Spleen (tissue), 11 donors: Measurements from ENCODE around the gene CD209. TPM values are rescaled to one million over a fixed set of nuclear protein-coding genes. Genes with fewer than 3 reads are reported as not detected.

Source experiments
- DNase-seq: peaks from one replicate; pipeline ENCODE4 v3.0.0-alpha.2; 2020
- H3K27ac ChIP-seq, 8 donors: fragments of 200-600 bp; sonication (generic) in 7 of 8; 1 replicate in 4 of 8; 2 replicates in 4 of 8; pipeline versions ENCODE4 v1.5.0 to v1.8.0; 2016 to 2021; ENCODE audit warnings: inconsistent platforms in 4 of 8, mild to moderate bottlenecking in 4 of 8, moderate library complexity in 1 of 8
- H3K27me3 ChIP-seq, 7 donors: fragments of 200-600 bp; sonication (generic) in 6 of 7; replicated peaks in 1 of 7; 1 replicate in 4 of 7; 2 replicates in 3 of 7; pipeline versions ENCODE4 v1.5.0 to v1.8.0; 2016 to 2021; ENCODE audit warnings: inconsistent platforms in 3 of 7, mild to moderate bottlenecking in 1 of 7
- H3K36me3 ChIP-seq, 6 donors: fragments of 200-600 bp; sonication (generic) in 5 of 6; 1 replicate in 4 of 6; 2 replicates in 2 of 6; pipeline versions ENCODE4 v1.5.0 to v1.8.0; 2016 to 2021; ENCODE audit warnings: inconsistent platforms in 2 of 6
- H3K4me1 ChIP-seq, 6 donors: fragments of 200-600 bp; sonication (generic) in 5 of 6; 1 replicate in 3 of 6; 2 replicates in 3 of 6; pipeline versions ENCODE4 v1.5.0 to v1.8.0; 2016 to 2021; ENCODE audit warnings: inconsistent platforms in 3 of 6
- H3K4me3 ChIP-seq, 8 donors: fragments of 200-600 bp; sonication (generic) in 7 of 8; 1 replicate in 4 of 8; 2 replicates in 4 of 8; pipeline versions ENCODE4 v1.5.0 to v1.8.0; 2016 to 2021; ENCODE audit warnings: inconsistent platforms in 4 of 8, mild to moderate bottlenecking in 4 of 8, moderate library complexity in 2 of 8
- H3K9me3 ChIP-seq, 8 donors: fragments of 200-600 bp; sonication (generic) in 7 of 8; 1 replicate in 4 of 8; 2 replicates in 4 of 8; pipeline versions ENCODE4 v1.5.0 to v1.8.0; 2016 to 2021; ENCODE audit warnings: inconsistent platforms in 4 of 8
- POLR2A ChIP-seq, 3 donors: fragments of 450-650 bp; IDR thresholded peaks; one replicate each; pipeline ENCODE4 v1.5.1; 2017; ENCODE audit warnings: antibody characterized with exemption in 3 of 3, mild to moderate bottlenecking in 1 of 3
- POLR2AphosphoS5 ChIP-seq, 3 donors: sonication (generic); formaldehyde crosslinking; IDR thresholded peaks; one replicate each; pipeline ENCODE4 v1.5.1; 2017; ENCODE audit warnings: antibody characterized with exemption in 3 of 3
- WGBS, 5 donors: extraction: QIAGEN DNeasy Blood & Tissue Kit in 3 of 5; methylation state at CpG; one replicate each; pipeline versions ENCODE4 v1.1.5 to v1.1.7; 2013 to 2018; 5-methylcytosine and 5-hydroxymethylcytosine counted together
- intact Hi-C: fragments of 100-400 bp; cut with DNase I; formaldehyde crosslinking; loops from one replicate; pipeline ENCODE4 v1.15.0; 2023; ENCODE audit warnings: low total_unique reads
- polyA plus RNA-seq, 3 donors: library from polyadenylated mRNA; stranded (reverse); fragments of 200-250 nt; gene quantifications; one replicate each; pipeline ENCODE4 v1.2.1, GENCODE V29; 2013
- total RNA-seq, 7 donors: library from RNA; depleted of rRNA in 3 of 7; stranded (reverse); fragments of >200 nt in 3 of 7; fragmentation: NEBNext Ultra II Directional in 4 of 7; extraction: Animal tissue kit (Norgen Biotek cat#: 25700) in 4 of 7; gene quantifications; one replicate each; pipeline versions ENCODE4 v1.1.0 to v1.2.1, GENCODE V29; 2016 to 2021
- TF ChIP-seq, protein P1 (sequence below), 11 experiments: fragments of 200-600 bp in 7 of 11; fragments of 450-650 bp in 4 of 11; sonication (generic) in 4 of 11; IDR thresholded peaks in 8 of 11; conservative IDR thresholded peaks in 3 of 11; 1 replicate in 7 of 11; 2 replicates in 4 of 11; pipeline versions ENCODE4 v1.4.0 to v1.8.0; 2016 to 2021; ENCODE audit warnings: antibody characterized with exemption in 11 of 11, inconsistent platforms in 4 of 11, mild to moderate bottlenecking in 1 of 11
- donor health status: healthy with polysubstance abuse.
- donor health status: DM: no; HTN: no; CAD: no; lungs with moderate emphysema.
- donor health status: DM: no; HTN: no; CAD: no.
- donor health status: Bipolar disorder and iron deficiency.
- donor health status: healthy.
- donor health status: DM: no; HTN: no; CAD: no.
- donor health status: DM: yes; HTN: yes; CAD: no.

CD209 gene
- total and polyA plus RNA-seq, 10 donors: 0.42 to 22.2 (median 1.5) TPM

DNA sequence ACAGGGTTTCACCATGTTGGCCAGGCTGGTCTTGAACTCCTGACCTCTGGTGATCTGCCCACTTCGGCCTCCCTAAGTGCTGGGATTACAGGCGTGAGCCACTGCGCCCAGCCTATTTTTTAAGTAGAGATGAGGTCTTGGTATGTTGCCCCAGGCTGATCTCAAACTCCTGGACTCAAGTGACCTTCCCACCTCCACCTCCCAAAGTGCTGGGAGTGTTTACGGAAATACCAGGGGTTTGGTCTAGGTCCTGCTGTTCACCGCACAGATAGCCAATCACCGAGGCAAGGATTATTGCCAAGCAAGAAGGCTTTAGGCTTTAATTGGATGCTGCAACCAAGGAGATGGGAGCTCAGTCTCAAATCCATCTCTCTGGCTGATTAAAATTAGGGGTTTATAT is 27.0 kb downstream of the CD209 start:
- WGBS, 5 donors: 76 to 90% (median 88%) methylated on average over 6 of the region's 6 CpGs
- no peak for DNase-seq
- intact Hi-C loops: no loop called here

DNA sequence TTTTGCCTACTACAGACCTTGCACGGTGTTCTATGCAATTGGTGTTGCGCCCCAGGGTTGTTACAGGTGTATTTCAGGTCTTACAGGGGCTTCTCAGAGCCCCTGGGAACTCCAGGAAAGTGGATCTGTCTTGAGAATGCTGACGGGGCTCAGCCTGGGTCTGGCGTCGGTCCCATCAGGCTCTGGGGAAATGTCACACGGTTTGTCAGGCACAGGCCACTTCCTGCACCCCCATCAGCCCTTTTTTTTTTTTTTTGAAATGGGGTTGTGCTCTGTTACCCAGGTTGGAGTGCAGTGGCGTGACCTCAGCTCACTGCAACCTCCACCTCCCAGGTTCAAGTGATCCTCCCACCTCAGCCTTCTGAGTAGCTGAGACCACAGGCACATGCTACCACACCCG is 28.7 kb downstream of the CD209 start:
- no peaks in the 10 kb centered on the region for H3K36me3 ChIP-seq
- WGBS, 5 donors: 26 to 36% (median 28%) methylated on average over 6 to 8 of the region's 8 CpGs
- intact Hi-C loops: no loop called here

More for the DNA sequence above, 27.0 kb downstream of the CD209 start:
- no peaks in the 10 kb centered on the region for H3K27me3 ChIP-seq
- H3K36me3 ChIP-seq: no peaks in the 10 kb centered on the region
- H3K27ac ChIP-seq: no peak overlapping the region
- TF ChIP-seq, protein P1, sequence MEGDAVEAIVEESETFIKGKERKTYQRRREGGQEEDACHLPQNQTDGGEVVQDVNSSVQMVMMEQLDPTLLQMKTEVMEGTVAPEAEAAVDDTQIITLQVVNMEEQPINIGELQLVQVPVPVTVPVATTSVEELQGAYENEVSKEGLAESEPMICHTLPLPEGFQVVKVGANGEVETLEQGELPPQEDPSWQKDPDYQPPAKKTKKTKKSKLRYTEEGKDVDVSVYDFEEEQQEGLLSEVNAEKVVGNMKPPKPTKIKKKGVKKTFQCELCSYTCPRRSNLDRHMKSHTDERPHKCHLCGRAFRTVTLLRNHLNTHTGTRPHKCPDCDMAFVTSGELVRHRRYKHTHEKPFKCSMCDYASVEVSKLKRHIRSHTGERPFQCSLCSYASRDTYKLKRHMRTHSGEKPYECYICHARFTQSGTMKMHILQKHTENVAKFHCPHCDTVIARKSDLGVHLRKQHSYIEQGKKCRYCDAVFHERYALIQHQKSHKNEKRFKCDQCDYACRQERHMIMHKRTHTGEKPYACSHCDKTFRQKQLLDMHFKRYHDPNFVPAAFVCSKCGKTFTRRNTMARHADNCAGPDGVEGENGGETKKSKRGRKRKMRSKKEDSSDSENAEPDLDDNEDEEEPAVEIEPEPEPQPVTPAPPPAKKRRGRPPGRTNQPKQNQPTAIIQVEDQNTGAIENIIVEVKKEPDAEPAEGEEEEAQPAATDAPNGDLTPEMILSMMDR (IDR thresholded peaks at IDR 0.05 in 8 of 11, conservative IDR thresholded peaks at IDR 0.05 in 3 of 11): no peak
- TF ChIP-seq POLR2A (IDR thresholded peaks at IDR 0.05) (no peak), POLR2AphosphoS5 (IDR thresholded peaks at IDR 0.05) (no peak)
- H3K4me3 ChIP-seq: no peak overlapping the region
- peaks cover 0 to 41% (median 16%) of the 10 kb centered on the region in 6 donors for H3K4me1 ChIP-seq
- peaks cover 0 to 14% (median 8%) of the 10 kb centered on the region in 8 donors for H3K9me3 ChIP-seq

GRCh38 chr19:7716762-7717161 is 30.6 kb downstream of the CD209 start:
- Histone ChIP-seq H3K27ac (no peak overlapping the region), H3K4me1 (peaks cover 0 to 57% (median 27%) of the 10 kb centered on the region in 6 donors), H3K27me3 (no peaks in the 10 kb centered on the region), H3K4me3 (no peak overlapping the region), H3K9me3 (peaks cover 0 to 14% (median 8%) of the 10 kb centered on the region in 8 donors), H3K36me3 (no peaks in the 10 kb centered on the region)
- intact Hi-C loops: no loop called here
- WGBS, 5 donors: 56 to 82% (median 74%) methylated on average over 1 of the region's 1 CpG
- TF ChIP-seq POLR2AphosphoS5 (IDR thresholded peaks at IDR 0.05) (no peak), POLR2A (IDR thresholded peaks at IDR 0.05) (no peak)
- TF ChIP-seq, protein P1 (IDR thresholded peaks at IDR 0.05 in 8 of 11, conservative IDR thresholded peaks at IDR 0.05 in 3 of 11): no peak
- DNase-seq: no peak

More for the DNA sequence above, 28.7 kb downstream of the CD209 start:
- H3K27ac ChIP-seq: peak overlapping the region in 4 of 8 donors; percentile 35 to 68 (median 56)
- H3K4me3 ChIP-seq: no peak overlapping the region
- H3K9me3 ChIP-seq: peaks cover 0 to 14% (median 8%) of the 10 kb centered on the region in 8 donors
- DNase-seq: peak; percentile 79
- TF ChIP-seq, protein P1 (IDR thresholded peaks at IDR 0.05 in 8 of 11, conservative IDR thresholded peaks at IDR 0.05 in 3 of 11): no peak
- TF ChIP-seq POLR2AphosphoS5 (IDR thresholded peaks at IDR 0.05): peak in 2 of 3 donors; percentile 25 to 48
- no peak for TF ChIP-seq POLR2A (IDR thresholded peaks at IDR 0.05)
- peaks cover 0 to 57% (median 25%) of the 10 kb centered on the region in 6 donors for H3K4me1 ChIP-seq
- H3K27me3 ChIP-seq: no peaks in the 10 kb centered on the region

- Histone ChIP-seq H3K27me3 (no peaks in the 10 kb centered on the region), H3K27ac (peak overlapping the region in 1 of 8 donors; percentile 82), H3K4me1 (peaks cover 2 to 65% (median 30%) of the 10 kb centered on the region in 6 donors), H3K4me3 (no peak overlapping the region), H3K36me3 (no peaks in the 10 kb centered on the region), H3K9me3 (peaks cover 0 to 14% (median 8%) of the 10 kb centered on the region in 8 donors)
- 88 to 96% (median 88%) methylated on average over 1 of the region's 1 CpG for WGBS, 5 donors
- TF ChIP-seq, protein P1 (IDR thresholded peaks at IDR 0.05 in 8 of 11, conservative IDR thresholded peaks at IDR 0.05 in 3 of 11): no peak
- TF ChIP-seq POLR2AphosphoS5 (IDR thresholded peaks at IDR 0.05): no peak
- TF ChIP-seq POLR2A (IDR thresholded peaks at IDR 0.05): no peak
- intact Hi-C loops: no loop called here
- DNase-seq: no peak
These were observed 31.7 kb downstream of the CD209 start for GRCh38 chr19:7715671-7716070.
